WI38 (cell line): ENCODE measurements around the gene NMBR.

Experiments
- H3K4me3 ChIP-seq: 2 replicates; pipeline ENCODE4 v1.5.1; 2011; ENCODE audit warnings: low read depth, mild to moderate bottlenecking, control low read depth, low read length
- CTCF ChIP-seq: IDR thresholded peaks from 2 replicates; pipeline ENCODE4 v1.5.1; 2012; ENCODE audit warnings: low read depth, mild to moderate bottlenecking, control low read depth, low read length

NMBR gene

DNA sequence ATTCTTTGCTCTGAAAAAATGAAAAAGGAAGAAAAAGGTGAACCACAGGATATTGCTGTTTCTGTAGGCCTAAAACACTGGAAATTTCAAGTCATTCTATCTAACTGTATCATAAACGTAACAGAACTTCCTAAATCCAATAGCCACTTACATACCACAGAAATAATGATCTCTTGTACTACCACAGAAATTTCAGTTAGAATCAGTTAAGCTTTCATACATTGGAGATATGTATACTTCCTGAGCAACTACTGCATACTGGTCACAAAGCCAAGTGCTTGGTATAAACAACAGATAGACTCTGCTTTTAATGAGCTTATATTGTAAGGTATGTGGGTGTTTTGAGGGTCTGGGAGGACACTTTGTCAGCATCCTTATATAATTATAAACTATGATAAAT lies 38.7 kb upstream of the NMBR start:
- TF ChIP-seq CTCF, result no peak
- no peak overlapping the region for H3K4me3 ChIP-seq

- H3K4me3 ChIP-seq, result no peak overlapping the region
- TF ChIP-seq CTCF, result no peak
These were observed 37.4 kb upstream of the NMBR start for GRCh38 chr6:142184307-142184706.

GRCh38 chr6:142183351-142183750 lies 36.4 kb upstream of the NMBR start:
- no peak overlapping the region for H3K4me3 ChIP-seq
- no peak for TF ChIP-seq CTCF

- no peak overlapping the region for H3K4me3 ChIP-seq
- TF ChIP-seq CTCF, result no peak
These were observed 35.1 kb upstream of the NMBR start for GRCh38 chr6:142182004-142182403.

- TF ChIP-seq CTCF, result no peak
- no peak overlapping the region for H3K4me3 ChIP-seq
These were observed 31.2 kb upstream of the NMBR start for GRCh38 chr6:142178129-142178528.

GRCh38 chr6:142174703-142175102 lies 27.8 kb upstream of the NMBR start:
- TF ChIP-seq CTCF, result no peak
- no peak overlapping the region for H3K4me3 ChIP-seq

DNA sequence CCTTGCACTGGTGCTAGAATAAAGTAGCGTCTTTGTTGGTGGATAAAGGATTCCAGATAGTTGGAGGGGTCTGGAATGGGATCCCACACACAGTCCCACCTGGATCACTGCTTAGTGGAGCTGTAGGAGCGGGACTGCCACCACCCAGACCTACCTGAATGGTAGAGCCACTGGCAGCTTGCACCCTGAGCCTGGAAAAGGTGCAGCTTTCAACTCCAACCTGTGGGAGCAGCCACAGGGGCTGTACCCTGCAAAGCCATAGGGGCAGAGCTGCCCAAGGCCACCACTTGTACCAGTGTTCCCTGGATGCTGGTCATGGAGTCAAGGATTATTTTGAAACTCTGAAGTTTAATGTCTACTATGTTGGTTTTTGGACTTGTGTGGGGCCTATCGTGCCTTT lies 27.1 kb upstream of the NMBR start:
- H3K4me3 ChIP-seq, result no peak overlapping the region
- TF ChIP-seq CTCF, result no peak

- no peak for TF ChIP-seq CTCF
- no peak overlapping the region for H3K4me3 ChIP-seq
These were observed 25.8 kb upstream of the NMBR start for GRCh38 chr6:142172758-142173157.
